ENCODE measurements around the gene SRSF4. TPM values are rescaled to one million over a fixed set of nuclear protein-coding genes. Genes with fewer than 3 reads are reported as not detected.
A peak's percentile ranks its signal among the peaks of the same experiment; 100 is the strongest.

SRSF4 gene
- total RNA-seq, 1 donor from 2014 or later = 52.9 TPM

DNA sequence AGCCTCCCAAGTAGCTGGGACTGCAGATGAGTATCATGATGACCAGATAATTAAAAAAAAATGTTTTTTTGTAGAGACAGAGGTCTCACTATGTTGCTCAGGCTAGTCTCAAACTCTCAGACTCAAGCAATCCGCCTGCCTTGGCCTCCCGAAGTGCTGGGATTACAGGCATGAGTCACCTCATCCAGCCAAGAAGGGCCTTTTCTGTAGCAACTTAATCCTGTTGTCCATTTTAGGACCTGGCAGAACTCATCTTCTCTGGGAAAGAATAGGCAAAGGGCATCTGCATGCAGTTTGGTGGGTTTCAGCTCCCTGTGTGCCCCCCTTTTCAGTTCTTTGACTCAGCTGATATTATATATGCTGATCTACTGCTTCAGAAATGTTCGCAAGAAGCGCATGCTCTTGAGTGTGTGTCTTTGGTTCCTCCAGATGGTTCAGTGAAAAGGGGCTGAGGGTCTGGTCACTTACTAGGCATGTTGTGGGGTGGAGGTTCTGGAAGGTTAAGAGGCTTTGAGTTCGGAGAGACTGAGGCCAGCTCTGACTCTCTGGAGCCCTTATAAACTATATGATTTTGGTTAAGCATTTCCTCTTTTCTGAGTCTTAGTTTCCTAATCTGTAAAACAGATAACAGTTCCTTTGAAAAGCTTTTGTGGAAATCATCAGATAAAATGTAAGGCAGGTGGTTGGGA is 19.4 kb upstream of the SRSF4 start:
- no peak for DNase-seq

- no peak for DNase-seq
Observed at GRCh38 chr1:29197993-29198392, 16.3 kb upstream of the SRSF4 start.

DNA sequence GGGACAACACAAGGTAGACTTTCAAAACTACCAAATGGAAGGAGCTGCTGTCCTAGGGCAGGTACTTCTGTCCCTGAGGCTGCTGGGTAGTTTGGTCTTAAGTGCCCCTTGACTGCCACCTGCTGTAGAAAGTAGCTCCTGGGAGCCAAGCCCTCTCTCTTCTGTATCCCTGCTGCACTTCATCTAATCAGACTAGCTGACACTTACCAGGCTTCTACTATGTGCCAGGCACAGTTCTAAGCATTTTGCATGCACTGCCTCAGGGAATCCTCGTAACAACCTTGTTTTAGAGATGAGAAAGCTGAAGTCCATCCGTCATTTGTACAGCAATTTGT is 15.9 kb upstream of the SRSF4 start:
- peak; percentile 66 for DNase-seq

GRCh38 chr1:29196863-29197589 is 15.3 kb upstream of the SRSF4 start:
- DNase-seq = no peak

GRCh38 chr1:29195881-29196291 is 14.2 kb upstream of the SRSF4 start:
- no peak for DNase-seq

DNA sequence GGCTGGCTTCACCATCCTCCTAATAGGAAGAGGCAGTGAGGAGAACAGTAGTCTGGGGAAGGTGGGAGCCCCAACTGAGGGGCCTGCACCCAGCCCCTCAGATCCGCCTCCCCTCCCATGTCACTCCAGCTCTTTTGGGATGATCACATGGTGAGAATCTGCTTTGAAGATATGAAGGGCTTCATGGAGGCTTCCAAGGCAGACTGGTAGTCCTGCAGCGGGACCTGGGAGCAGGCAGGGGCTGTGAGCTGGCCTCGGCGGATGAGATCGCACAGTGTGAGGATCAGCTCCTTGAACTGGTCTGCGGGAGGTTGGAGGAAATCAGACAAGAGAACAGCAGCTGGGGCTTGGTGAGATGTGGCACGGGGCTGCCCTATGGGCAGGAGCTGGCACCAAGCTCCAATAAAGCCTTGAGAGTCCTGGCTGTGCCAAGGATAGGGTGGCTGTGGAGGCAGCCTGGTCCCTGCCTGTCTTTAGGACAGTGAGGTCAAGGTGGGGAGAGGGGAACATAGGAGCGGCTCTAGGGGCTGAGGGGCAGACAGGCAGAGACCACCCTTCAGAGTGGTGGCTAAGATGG is 12.3 kb upstream of the SRSF4 start:
- no peak for DNase-seq

GRCh38 chr1:29190718-29191117 is 9.0 kb upstream of the SRSF4 start:
- no peak for DNase-seq

DNA sequence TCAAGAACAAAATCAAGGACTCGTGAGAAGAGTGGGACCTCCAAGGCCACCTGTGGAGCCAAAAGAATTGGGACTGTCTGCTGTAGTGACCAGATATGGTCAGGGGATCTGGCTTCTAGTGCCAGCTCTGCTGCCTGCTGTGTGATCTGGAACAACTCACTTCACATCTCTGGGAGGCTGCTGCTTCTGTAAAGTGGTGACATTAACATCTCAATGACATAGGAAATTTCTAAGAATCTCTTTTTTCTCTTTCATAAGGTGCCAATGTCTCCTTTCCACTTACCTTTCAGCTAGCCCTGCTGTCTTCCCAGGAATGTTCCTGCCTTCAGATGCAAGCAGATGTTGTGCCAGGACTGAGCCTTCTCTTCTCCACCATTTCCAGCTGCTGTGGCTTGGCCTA is 5.0 kb upstream of the SRSF4 start:
- no peak for DNase-seq

DNA sequence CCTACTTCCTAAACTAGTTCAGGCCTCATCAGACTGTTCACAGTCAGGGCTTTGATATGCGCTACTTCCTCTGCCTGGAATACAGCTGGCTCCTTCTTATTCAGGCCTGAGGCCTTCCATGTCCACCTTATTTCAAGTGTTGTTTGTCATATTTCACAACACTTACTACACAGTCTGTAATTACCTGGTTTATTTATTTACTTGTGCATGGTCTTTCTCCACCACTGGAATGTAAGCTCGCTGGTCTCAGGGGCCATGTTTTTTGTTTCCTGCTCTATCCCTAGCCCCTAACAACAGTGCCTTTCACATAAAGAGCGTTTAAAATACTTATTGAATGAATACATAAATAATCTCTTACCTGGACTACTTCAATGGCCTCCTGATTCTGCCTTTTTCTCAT is 4.6 kb upstream of the SRSF4 start:
- no peak for DNase-seq

DNA sequence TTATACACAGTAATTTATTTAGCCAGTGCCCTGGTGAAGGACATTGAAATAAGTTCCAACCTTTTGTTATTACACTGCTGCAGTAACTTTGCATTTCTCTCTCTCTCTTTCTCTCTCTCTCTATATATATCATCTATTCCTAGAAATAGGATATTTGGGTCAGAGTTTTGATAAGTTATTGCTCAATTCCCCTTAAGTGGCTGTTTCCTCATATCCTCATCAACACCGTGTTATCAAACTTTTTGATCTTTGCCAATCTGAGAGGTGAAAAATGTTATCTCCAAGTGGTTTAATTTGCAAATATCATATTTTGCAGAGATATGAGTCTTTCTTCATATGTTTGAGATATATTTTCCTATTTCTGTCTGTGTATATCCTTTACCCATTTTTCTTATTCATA is 1.6 kb upstream of the SRSF4 start:
- DNase-seq = no peak

- no peak for DNase-seq
Observed at GRCh38 chr1:29180497-29181412, 945 bp downstream of the SRSF4 start.

- peak; percentile 36 for DNase-seq
Observed at GRCh38 chr1:29179641-29180184, 2.0 kb downstream of the SRSF4 start.

GRCh38 chr1:29177022-29177705 is 4.5 kb downstream of the SRSF4 start:
- no peak for DNase-seq

DNA sequence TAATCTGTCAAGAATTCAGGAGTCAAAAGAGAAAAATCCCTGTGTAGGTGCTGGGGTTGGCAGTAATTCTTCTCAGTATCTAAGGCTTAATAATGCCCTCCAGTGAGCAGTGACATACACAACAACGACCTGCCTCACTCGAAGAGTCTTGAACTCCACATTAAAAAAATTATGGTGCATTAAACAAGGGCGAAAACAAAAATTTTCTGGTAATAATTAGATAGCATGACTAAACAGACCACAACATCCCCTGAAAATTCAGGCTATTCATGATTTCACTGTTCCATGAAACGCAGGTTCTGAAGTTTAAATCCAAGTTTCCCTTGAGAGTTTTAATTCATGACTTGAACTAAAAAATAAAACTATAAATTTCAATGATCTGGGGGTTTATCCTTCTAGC is 5.1 kb downstream of the SRSF4 start:
- DNase-seq = no peak

GRCh38 chr1:29172415-29172939 is 9.2 kb downstream of the SRSF4 start:
- no peak for DNase-seq

DNA sequence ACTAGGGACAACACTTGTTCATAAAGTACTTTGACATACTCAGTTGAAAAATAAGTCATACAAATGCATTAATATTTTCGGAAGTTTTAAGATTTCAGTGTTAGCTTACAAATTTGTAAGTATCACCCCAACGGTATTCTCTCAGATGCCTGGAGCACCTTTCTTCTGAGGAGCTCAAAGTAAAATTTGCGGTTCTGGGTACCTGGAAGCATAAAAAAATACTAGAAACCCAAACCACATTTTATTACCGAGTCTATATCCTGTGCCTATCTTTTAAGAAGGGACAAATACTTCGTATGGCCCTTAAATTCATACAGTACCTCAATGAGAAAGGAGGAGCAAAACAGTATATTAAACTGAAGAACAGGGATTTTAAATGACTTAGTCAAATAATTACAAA is 10.2 kb downstream of the SRSF4 start:
- DNase-seq = no peak

DNA sequence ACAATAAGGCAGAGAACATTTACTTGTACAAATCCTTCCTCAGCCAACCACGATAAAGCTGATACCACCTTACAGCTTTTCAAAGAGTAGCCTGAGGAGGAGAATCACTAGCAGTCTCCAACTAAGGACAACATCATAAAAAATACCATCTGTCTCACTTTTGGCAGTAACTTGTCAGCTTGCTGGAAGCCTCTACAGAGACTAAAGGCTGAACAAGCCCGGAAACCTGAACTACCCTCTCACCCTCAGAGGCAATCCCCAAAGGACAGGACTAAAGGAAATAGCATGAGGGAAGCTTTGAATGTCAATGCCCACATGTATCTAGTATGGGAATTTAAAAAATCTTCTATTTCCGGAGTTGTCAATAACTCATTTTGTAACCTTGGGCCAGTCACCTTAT is 10.6 kb downstream of the SRSF4 start:
- DNase-seq = no peak

DNA sequence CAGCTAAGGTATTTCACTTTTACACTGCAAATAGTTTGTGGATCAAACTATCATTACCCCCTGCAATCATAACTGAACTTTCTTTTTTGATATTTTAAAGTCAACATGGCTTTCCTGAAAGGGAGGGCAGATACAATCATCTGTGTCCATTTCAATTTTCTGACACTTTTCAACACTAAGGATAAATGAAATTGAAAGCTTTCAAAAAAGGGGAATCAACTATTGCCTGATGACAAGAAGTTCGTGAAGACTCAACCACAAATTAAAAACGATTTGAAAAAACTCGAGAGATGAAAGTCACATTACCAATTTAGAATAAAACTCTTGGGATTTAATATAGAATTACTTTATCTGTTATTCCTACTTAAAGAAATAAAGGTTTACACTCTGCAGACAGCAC is 11.7 kb downstream of the SRSF4 start:
- no peak for DNase-seq

GRCh38 chr1:29167904-29168303 is 13.8 kb downstream of the SRSF4 start:
- DNase-seq = no peak

DNA sequence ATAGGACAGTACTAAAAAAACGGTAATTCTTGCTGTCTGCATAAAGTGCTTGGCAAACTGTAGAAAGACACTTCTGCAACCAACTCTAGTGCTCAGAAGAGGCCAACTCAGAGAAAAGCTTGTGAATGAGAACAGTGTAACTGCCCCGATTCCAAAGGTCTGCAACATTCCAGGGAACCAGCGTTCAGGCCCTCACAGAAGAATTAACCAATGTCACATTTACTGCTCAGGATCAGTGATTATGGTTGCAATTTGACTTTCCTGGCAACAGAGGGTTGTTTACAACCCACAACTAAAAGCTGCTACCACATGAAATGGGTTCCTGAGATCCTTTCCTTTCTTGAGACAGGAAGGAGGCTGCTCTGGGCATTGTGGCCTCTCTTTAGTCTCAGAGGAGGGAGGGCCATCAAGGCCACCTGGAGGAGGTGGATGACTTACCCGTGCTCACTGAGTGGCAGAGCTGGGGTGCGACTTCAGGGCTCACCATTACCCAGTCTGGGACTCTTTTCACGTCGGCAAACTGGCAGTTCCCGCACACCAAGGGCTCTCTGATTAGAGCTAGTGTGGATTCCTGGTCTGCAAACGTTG is 15.3 kb downstream of the SRSF4 start:
- peak; percentile 29 for DNase-seq

DNA sequence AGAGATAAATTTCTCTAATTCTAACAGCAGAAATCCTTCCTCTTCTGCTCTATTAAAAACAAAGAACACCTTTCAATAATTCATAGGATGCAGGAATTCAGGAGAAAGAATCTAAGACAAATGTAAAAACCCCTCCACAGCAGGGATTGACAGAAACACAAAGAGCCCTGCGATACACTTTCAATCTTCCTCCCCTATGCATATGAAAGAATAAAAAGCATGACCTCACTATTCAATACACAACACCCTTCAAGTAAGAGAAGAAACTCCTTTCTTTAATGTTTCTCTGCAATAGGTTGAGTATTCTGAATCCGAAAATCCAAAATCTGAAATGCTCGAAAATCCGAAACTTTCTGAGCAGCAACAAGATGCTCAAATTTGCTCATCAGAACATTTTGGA is 17.1 kb downstream of the SRSF4 start:
- DNase-seq = no peak
